HUES6 (cell line): ENCODE data around the gene ATP5PO.
A peak's percentile ranks its signal among the peaks of the same experiment; 100 is the strongest.
"Not testable (repeated sequence)": the region's sequence is repeated elsewhere in the genome, so short reads cannot be mapped to it uniquely, and the experiment has no call there.

Experiments used
- H3K27ac ChIP-seq: 2 replicates; pipeline ENCODE4 v1.7.0; 2013; ENCODE audit warnings: low read depth, mild to moderate bottlenecking, low read length, inconsistent platforms
- H3K27me3 ChIP-seq: 2 replicates; pipeline ENCODE4 v1.6.1; 2013; ENCODE audit warnings: low read length; ENCODE audit not compliant: control insufficient read depth, insufficient read depth
- H3K36me3 ChIP-seq: 2 replicates; pipeline ENCODE4 v1.6.1; 2013; ENCODE audit warnings: low read length; ENCODE audit not compliant: control insufficient read depth, insufficient read depth
- H3K4me1 ChIP-seq: 2 replicates; pipeline ENCODE4 v1.6.1; 2013; ENCODE audit warnings: low read length; ENCODE audit not compliant: control insufficient read depth, insufficient read depth
- H3K4me3 ChIP-seq: 2 replicates; pipeline ENCODE4 v1.5.1; 2013; ENCODE audit warnings: low read depth, low read length
- H3K9ac ChIP-seq: one replicate; pipeline ENCODE4 v1.6.1; 2013; ENCODE audit warnings: mild to moderate bottlenecking, low read length
- H3K9me3 ChIP-seq: 2 replicates; pipeline ENCODE4 v1.6.1; 2013; ENCODE audit warnings: low read depth, low read length; ENCODE audit not compliant: control insufficient read depth, insufficient read depth

Gene ATP5PO

GRCh38 chr21:33939226-33939625 is 23.6 kb upstream of the ATP5PO start:
- no peaks in the 10 kb centered on the region for H3K36me3 ChIP-seq
- H3K9ac ChIP-seq, result no peak overlapping the region

DNA sequence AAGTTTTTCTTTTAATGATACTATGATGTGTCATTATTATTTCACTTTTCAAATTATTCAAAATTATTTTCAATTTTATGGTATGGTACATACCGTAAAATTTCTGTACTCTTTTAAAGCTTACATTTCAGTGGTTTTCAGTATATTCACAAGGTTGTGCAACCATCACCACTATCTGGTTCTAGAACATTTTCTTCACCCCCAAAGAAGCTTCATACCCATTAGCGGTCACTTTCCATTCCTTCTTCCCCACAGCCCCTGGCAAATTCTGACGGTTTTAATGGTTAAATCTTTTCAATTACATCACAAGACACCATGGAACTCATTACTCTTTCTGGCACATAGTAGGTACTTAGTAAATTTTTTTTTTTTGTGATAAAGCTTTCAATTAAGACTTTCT is 22.8 kb upstream of the ATP5PO start:
- H3K36me3 ChIP-seq, result no peaks in the 10 kb centered on the region
- no peak overlapping the region for H3K9ac ChIP-seq
- H3K4me3 ChIP-seq, result no peak overlapping the region
- no peaks in the 10 kb centered on the region for H3K27me3 ChIP-seq
- H3K9me3 ChIP-seq, result 0 out of 2 replicates have a peak, but pooled peaks cover under 1% of the 10 kb centered on the region
- peaks cover 9% of the 10 kb centered on the region for H3K4me1 ChIP-seq
- H3K27ac ChIP-seq, result no peak overlapping the region

More at GRCh38 chr21:33939226-33939625, 23.6 kb upstream of the ATP5PO start:
- Histone ChIP-seq H3K27ac (no peak overlapping the region), H3K4me3 (no peak overlapping the region), H3K4me1 (peaks cover 9% of the 10 kb centered on the region), H3K27me3 (no peaks in the 10 kb centered on the region), H3K9me3 (peaks cover 3% of the 10 kb centered on the region)

DNA sequence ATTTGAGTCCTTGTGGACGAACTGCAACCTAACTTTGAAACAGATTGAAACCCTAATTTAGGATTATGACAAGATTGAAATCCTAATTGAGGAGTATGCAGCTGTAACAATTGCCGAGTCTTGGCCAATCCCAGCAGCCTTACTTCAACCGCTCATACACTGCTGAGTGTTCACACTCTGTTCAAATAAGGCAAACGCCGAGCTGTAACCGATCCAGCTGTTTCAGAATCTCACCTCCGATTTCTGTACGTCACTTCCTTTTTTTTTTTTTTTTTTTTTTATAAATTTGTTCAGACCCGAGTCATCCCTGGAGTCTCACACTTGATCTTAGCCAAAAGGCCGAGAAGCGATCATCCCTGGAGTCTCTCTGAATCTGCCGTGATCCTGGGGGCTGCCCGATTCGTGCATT is 22.3 kb upstream of the ATP5PO start:
- no peak overlapping the region for H3K27ac ChIP-seq

GRCh38 chr21:33937146-33937545 is 21.5 kb upstream of the ATP5PO start:
- Histone ChIP-seq H3K9ac (no peak overlapping the region), H3K27ac (no peak overlapping the region)

More for the DNA sequence above, 22.3 kb upstream of the ATP5PO start:
- Histone ChIP-seq H3K27me3 (no peaks in the 10 kb centered on the region), H3K4me3 (no peak overlapping the region), H3K9me3 (0 out of 2 replicates have a peak, but pooled peaks cover 2% of the 10 kb centered on the region), H3K36me3 (no peaks in the 10 kb centered on the region), H3K4me1 (peaks cover 9% of the 10 kb centered on the region), H3K9ac (no peak overlapping the region)

GRCh38 chr21:33936301-33937038 is 20.9 kb upstream of the ATP5PO start:
- no peak overlapping the region for H3K9ac ChIP-seq

More at GRCh38 chr21:33937146-33937545, 21.5 kb upstream of the ATP5PO start:
- Histone ChIP-seq H3K36me3 (no peaks in the 10 kb centered on the region), H3K27me3 (no peaks in the 10 kb centered on the region), H3K9me3 (0 out of 2 replicates have a peak, but pooled peaks cover 2% of the 10 kb centered on the region), H3K4me1 (peaks cover 5% of the 10 kb centered on the region), H3K4me3 (no peak overlapping the region)

GRCh38 chr21:33932731-33933130 is 17.1 kb upstream of the ATP5PO start:
- no peaks in the 10 kb centered on the region for H3K4me1 ChIP-seq
- no peak overlapping the region for H3K27ac ChIP-seq
- H3K9me3 ChIP-seq, result 0 out of 2 replicates have a peak, but pooled peaks cover 2% of the 10 kb centered on the region
- no peak overlapping the region for H3K9ac ChIP-seq
- H3K36me3 ChIP-seq, result no peaks in the 10 kb centered on the region
- no peaks in the 10 kb centered on the region for H3K27me3 ChIP-seq
- H3K4me3 ChIP-seq, result 0 out of 2 replicates have a peak overlapping the region, but pooled peaks have one; percentile 50

More at GRCh38 chr21:33936301-33937038, 20.9 kb upstream of the ATP5PO start:
- Histone ChIP-seq H3K27me3 (no peaks in the 10 kb centered on the region), H3K4me1 (peaks cover 3% of the 10 kb centered on the region; the same call in 1 of the 2 replicates), H3K27ac (no peak overlapping the region), H3K36me3 (no peaks in the 10 kb centered on the region), H3K9me3 (0 out of 2 replicates have a peak, but pooled peaks cover 2% of the 10 kb centered on the region), H3K4me3 (no peak overlapping the region)

GRCh38 chr21:33931799-33932390 is 16.3 kb upstream of the ATP5PO start:
- peak overlapping the region; percentile 35 for H3K9ac ChIP-seq
- no peaks in the 10 kb centered on the region for H3K4me1 ChIP-seq
- no peaks in the 10 kb centered on the region for H3K36me3 ChIP-seq
- H3K4me3 ChIP-seq, result peak overlapping the region; percentile 50
- H3K27ac ChIP-seq, result peak overlapping the region; percentile 29; the same call in 1 of the 2 replicates
- no peaks in the 10 kb centered on the region for H3K27me3 ChIP-seq
- H3K9me3 ChIP-seq, result 0 out of 2 replicates have a peak, but pooled peaks cover 2% of the 10 kb centered on the region

- Histone ChIP-seq H3K9ac (peak overlapping the region; percentile 35), H3K27ac (peak overlapping the region; percentile 29; the same call in 1 of the 2 replicates), H3K4me3 (peak overlapping the region; percentile 50)
- H3K9me3 ChIP-seq, H3K36me3 ChIP-seq, H3K4me1 ChIP-seq, H3K27me3 ChIP-seq: not testable (repeated sequence)
Observed at GRCh38 chr21:33931052-33931798, 15.6 kb upstream of the ATP5PO start.

GRCh38 chr21:33926248-33926647 is 10.6 kb upstream of the ATP5PO start:
- not testable (repeated sequence) for H3K4me3 ChIP-seq, H3K9ac ChIP-seq, H3K27ac ChIP-seq

GRCh38 chr21:33924766-33925100 is 9.1 kb upstream of the ATP5PO start:
- Histone ChIP-seq H3K4me3 (no peak overlapping the region), H3K27ac (no peak overlapping the region)

More at GRCh38 chr21:33926248-33926647, 10.6 kb upstream of the ATP5PO start:
- H3K27me3 ChIP-seq, H3K4me1 ChIP-seq, H3K9me3 ChIP-seq, H3K36me3 ChIP-seq: not testable (repeated sequence)

More at GRCh38 chr21:33924766-33925100, 9.1 kb upstream of the ATP5PO start:
- Histone ChIP-seq H3K9ac (no peak overlapping the region), H3K9me3 (no peaks in the 10 kb centered on the region), H3K27me3 (no peaks in the 10 kb centered on the region), H3K4me1 (0 out of 2 replicates have a peak, but pooled peaks cover 2% of the 10 kb centered on the region), H3K36me3 (no peaks in the 10 kb centered on the region)
